IgD-negative memory B cell (primary cell): ENCODE data around the gene PTPRJ. TPM values are rescaled to one million over a fixed set of nuclear protein-coding genes. Genes with fewer than 3 reads are reported as not detected.

Source experiments
- H3K27ac Mint-ChIP-seq, 3 donors: one replicate each; pipeline ENCODE4 v1.8.0; 2020 to 2022; ENCODE audit warnings: mild to moderate bottlenecking in 3 of 3, mixed read lengths in 3 of 3, moderate library complexity in 1 of 3
- H3K27me3 Mint-ChIP-seq: one replicate; pipeline ENCODE4 v1.8.0; 2021; ENCODE audit warnings: mixed read lengths
- H3K36me3 Mint-ChIP-seq: one replicate; pipeline ENCODE4 v1.8.0; 2020; ENCODE audit warnings: mild to moderate bottlenecking, mixed read lengths
- H3K4me1 Mint-ChIP-seq, 3 donors: one replicate each; pipeline ENCODE4 v1.8.0; 2020 to 2022; ENCODE audit warnings: mixed read lengths in 3 of 3, mild to moderate bottlenecking in 1 of 3
- H3K4me3 Mint-ChIP-seq, 4 donors: one replicate each; pipeline ENCODE4 v1.8.0; 2020 to 2022; ENCODE audit warnings: mild to moderate bottlenecking in 4 of 4, mixed read lengths in 4 of 4, moderate library complexity in 3 of 4
- H3K9me3 Mint-ChIP-seq, 3 donors: one replicate each; pipeline ENCODE4 v1.8.0; 2020 to 2021; ENCODE audit warnings: mixed read lengths in 3 of 3, mild to moderate bottlenecking in 1 of 3
- polyA plus RNA-seq: library from polyadenylated mRNA; unstranded; fragments of 300-500 nt; fragmentation: Illumina TruSeq; gene quantifications from one replicate; pipeline ENCODE4 v1.2.3, GENCODE V29; 2021

The PTPRJ gene
- polyA plus RNA-seq, 1 donor from 2014 or later, result 8.1 TPM

DNA sequence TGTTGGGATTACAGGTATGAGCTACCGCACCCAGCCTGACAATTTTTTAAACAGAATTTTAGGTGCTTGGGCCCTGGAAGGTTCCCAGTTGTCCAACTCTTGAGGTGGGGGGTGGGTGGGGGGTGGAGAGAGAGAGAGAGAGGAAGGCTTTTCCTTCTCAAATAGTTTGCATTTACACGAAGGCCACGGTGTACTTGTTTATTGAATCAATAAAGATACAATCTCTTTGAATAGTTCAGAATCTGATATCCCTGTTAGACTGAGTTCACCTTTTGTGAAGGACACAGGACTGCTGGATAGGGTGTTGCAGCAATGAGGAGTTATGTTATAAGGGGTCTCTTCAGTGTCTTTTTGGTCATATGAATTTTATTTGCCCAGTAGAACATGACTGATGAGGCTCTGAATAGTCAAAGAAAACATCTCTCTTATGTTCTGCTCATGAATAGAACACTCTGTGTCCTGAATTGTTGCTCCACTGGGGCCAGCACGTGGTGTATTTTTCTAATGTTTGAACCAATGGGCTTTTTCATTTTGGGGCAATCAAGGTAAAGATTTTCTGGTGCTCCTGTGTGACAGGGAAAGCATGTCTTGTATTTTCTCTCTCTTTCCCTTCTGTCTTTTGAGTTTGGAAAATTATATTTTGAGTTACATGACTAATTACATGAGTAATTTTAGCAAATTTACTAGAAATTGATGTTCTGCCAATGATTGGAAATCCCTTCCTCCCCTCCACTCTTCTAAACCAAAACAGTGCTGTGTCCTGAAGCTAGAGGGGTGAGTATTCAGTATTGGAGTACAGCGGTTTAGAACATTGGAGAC, 61.7 kb downstream of the PTPRJ start:
- no peaks in the 10 kb centered on the region for H3K9me3 Mint-ChIP-seq
- peaks cover 1% of the 10 kb centered on the region for H3K27me3 Mint-ChIP-seq
- H3K4me1 Mint-ChIP-seq, result peaks cover 28 to 36% (median 33%) of the 10 kb centered on the region in 3 donors
- no peak overlapping the region for H3K27ac Mint-ChIP-seq
- H3K36me3 Mint-ChIP-seq, result peaks cover 2% of the 10 kb centered on the region
- H3K4me3 Mint-ChIP-seq, result no peak overlapping the region

DNA sequence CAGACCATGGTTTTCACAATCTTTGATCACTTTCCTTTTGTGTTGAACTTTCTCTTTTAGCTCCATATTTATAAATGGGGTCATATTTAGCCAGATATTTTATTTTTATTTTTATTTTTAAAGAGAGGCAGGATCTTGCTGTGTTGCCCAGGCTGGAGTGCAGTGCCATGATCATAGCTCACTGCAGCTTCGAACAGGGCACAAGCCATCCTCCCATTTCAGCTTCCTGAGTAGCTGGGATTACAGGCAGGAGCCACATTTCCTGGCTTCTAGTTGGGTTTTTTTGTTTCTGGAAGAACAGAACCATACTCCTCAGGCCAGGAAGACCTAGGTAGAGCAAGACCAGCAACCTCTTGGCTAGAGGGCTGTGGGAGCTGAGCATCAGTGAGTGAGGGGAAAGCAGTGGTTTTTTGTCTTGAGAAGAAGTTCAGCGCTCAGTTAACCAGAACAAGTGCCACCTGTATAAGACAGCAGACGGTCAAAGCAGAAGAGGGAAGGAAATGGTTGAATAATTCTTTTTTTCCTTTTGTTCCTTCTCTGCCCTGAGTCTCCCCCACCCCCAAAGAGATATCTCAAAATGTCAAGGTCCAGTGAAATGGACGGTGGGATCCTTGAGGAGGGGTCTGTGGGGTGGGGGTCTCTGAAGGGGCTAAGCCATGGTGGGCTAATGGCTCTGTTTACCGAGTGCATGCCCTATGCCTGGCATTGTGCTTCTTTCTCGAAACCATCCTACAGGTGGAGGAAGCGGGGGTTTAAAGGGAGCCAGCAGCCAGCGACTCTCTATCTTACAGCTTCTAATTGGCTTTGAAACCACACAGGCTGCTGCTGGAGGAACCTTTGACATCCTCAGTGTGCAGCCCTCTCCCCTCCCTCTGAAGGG, 63.0 kb downstream of the PTPRJ start:
- Mint-ChIP-seq H3K4me1 (peaks cover 21 to 33% (median 30%) of the 10 kb centered on the region in 3 donors), H3K4me3 (peak overlapping the region in 2 of 4 donors; percentile 67 to 75), H3K27ac (peak overlapping the region; percentile 46 to 94 (median 85)), H3K27me3 (no peaks in the 10 kb centered on the region), H3K36me3 (peaks cover 6% of the 10 kb centered on the region), H3K9me3 (no peaks in the 10 kb centered on the region)

DNA sequence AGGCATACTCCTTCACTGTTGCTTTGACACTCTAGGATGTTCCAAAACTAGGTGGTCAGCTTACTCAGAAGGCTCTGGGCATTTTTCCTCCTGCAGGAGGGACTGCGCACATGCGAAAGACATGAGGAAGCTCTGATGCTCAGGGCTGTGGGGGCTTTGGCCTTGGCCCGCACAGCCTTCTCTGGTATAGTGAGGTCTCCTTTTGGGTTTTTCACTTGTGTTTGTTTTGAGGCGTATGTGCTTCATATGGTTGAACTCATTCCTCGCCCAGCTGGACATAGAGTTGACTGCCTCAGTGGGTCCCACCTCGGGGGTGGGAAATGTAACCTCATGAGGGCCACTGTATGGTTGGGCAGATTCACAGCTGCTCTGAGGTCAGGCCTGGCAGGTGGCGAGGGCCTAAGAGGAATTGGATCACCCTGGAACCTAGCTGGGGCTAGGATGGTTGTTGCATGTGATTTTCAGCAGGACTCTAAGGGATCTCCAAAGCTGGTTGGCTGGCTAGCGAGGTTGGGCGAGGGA, 63.7 kb downstream of the PTPRJ start:
- peaks cover 20 to 32% (median 30%) of the 10 kb centered on the region in 3 donors for H3K4me1 Mint-ChIP-seq
- peak overlapping the region in 2 of 4 donors; percentile 67 to 75 for H3K4me3 Mint-ChIP-seq
- H3K36me3 Mint-ChIP-seq, result peaks cover 6% of the 10 kb centered on the region
- peak overlapping the region in 2 of 3 donors; percentile 46 to 85 for H3K27ac Mint-ChIP-seq
- H3K27me3 Mint-ChIP-seq, result no peaks in the 10 kb centered on the region
- no peaks in the 10 kb centered on the region for H3K9me3 Mint-ChIP-seq

GRCh38 chr11:48044577-48044976, 64.2 kb downstream of the PTPRJ start:
- H3K27ac Mint-ChIP-seq, result peak overlapping the region; percentile 46 to 85 (median 77)
- H3K4me1 Mint-ChIP-seq, result peaks cover 20 to 31% (median 30%) of the 10 kb centered on the region in 3 donors
- H3K27me3 Mint-ChIP-seq, result no peaks in the 10 kb centered on the region
- no peaks in the 10 kb centered on the region for H3K9me3 Mint-ChIP-seq
- peak overlapping the region in 2 of 4 donors; percentile 34 to 85 for H3K4me3 Mint-ChIP-seq
- peaks cover 6% of the 10 kb centered on the region for H3K36me3 Mint-ChIP-seq

GRCh38 chr11:48045536-48045935, 65.2 kb downstream of the PTPRJ start:
- Mint-ChIP-seq H3K27me3 (no peaks in the 10 kb centered on the region), H3K36me3 (peaks cover 6% of the 10 kb centered on the region), H3K27ac (no peak overlapping the region), H3K9me3 (no peaks in the 10 kb centered on the region), H3K4me3 (no peak overlapping the region), H3K4me1 (peaks cover 23 to 35% (median 34%) of the 10 kb centered on the region in 3 donors)

- peak overlapping the region in 1 of 3 donors; percentile 77 for H3K27ac Mint-ChIP-seq
- H3K27me3 Mint-ChIP-seq, result no peaks in the 10 kb centered on the region
- peaks cover 28 to 41% (median 41%) of the 10 kb centered on the region in 3 donors for H3K4me1 Mint-ChIP-seq
- peaks cover 6% of the 10 kb centered on the region for H3K36me3 Mint-ChIP-seq
- no peak overlapping the region for H3K4me3 Mint-ChIP-seq
- H3K9me3 Mint-ChIP-seq, result no peaks in the 10 kb centered on the region
Measured at GRCh38 chr11:48047616-48048015, 67.3 kb downstream of the PTPRJ start.

DNA sequence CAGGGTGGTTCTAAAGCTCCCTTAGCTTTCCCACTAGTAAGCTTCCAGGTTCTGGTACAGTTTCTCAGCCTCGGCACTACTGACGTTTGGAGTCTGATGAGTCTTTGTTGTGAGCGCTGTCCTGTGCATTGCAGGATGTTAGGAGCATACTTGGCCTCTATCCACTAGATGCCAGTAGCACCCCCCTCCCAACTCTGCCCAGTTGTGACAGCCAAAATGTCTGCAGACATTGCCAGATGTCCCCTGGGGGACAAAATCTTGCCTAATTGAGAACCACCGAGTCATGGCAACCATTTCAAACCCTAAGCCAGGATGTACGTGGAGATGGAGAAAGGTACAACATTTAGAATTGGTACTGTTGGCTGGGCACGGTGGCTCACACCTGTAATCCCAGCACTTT, 68.7 kb downstream of the PTPRJ start:
- H3K36me3 Mint-ChIP-seq, result peaks cover 6% of the 10 kb centered on the region
- H3K27ac Mint-ChIP-seq, result no peak overlapping the region
- H3K27me3 Mint-ChIP-seq, result no peaks in the 10 kb centered on the region
- H3K9me3 Mint-ChIP-seq, result no peaks in the 10 kb centered on the region
- peaks cover 22 to 30% (median 28%) of the 10 kb centered on the region in 3 donors for H3K4me1 Mint-ChIP-seq
- no peak overlapping the region for H3K4me3 Mint-ChIP-seq

GRCh38 chr11:48050304-48050703, 69.9 kb downstream of the PTPRJ start:
- Mint-ChIP-seq H3K27ac (peak overlapping the region in 1 of 3 donors; percentile 67), H3K4me3 (peak overlapping the region in 1 of 4 donors; percentile 80), H3K36me3 (peaks cover 7% of the 10 kb centered on the region), H3K9me3 (no peaks in the 10 kb centered on the region), H3K4me1 (peaks cover 21 to 31% (median 29%) of the 10 kb centered on the region in 3 donors), H3K27me3 (peaks cover 5% of the 10 kb centered on the region)

DNA sequence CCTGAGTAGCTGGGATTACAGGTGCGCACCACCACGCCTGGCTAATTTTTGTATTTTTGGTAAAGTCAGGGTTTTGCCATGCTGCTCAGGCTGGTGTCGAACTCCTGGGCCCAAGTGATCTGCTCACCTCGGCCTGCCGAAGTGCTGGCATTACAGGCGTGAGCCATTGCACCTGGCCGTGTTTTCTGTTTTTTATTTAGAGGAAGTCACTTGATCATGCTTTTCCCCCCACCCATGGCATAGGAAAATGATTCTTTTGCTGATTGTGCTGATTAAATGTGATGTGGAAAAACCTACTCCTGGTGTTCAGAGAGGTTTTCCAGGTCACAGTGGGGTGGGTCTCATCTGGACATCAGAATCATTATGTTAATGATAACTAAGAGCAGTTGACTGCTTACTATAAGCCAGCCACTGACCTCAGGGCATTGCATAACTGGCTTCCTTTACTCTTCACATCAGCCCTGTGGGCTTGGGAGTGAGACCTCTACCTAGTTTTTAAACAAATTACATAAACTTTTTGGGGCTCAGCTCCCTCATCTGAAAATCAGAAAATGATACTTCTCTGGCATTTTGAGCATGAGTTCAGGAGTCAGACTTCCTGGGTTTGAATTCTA, 71.0 kb downstream of the PTPRJ start:
- no peaks in the 10 kb centered on the region for H3K9me3 Mint-ChIP-seq
- peaks cover 9% of the 10 kb centered on the region for H3K27me3 Mint-ChIP-seq
- H3K27ac Mint-ChIP-seq, result peak overlapping the region; percentile 20 to 67 (median 39)
- peaks cover 30 to 40% (median 39%) of the 10 kb centered on the region in 3 donors for H3K4me1 Mint-ChIP-seq
- peak overlapping the region in 1 of 4 donors; percentile 74 for H3K4me3 Mint-ChIP-seq
- peaks cover 8% of the 10 kb centered on the region for H3K36me3 Mint-ChIP-seq

- H3K4me1 Mint-ChIP-seq, result peaks cover 34 to 46% (median 45%) of the 10 kb centered on the region in 3 donors
- H3K36me3 Mint-ChIP-seq, result peaks cover 6% of the 10 kb centered on the region
- peak overlapping the region in 1 of 3 donors; percentile 78 for H3K27ac Mint-ChIP-seq
- H3K9me3 Mint-ChIP-seq, result no peaks in the 10 kb centered on the region
- H3K27me3 Mint-ChIP-seq, result peaks cover 9% of the 10 kb centered on the region
- peak overlapping the region in 2 of 4 donors; percentile 21 to 54 for H3K4me3 Mint-ChIP-seq
Measured at GRCh38 chr11:48052183-48053044, 72.1 kb downstream of the PTPRJ start.

- no peaks in the 10 kb centered on the region for H3K9me3 Mint-ChIP-seq
- H3K27ac Mint-ChIP-seq, result peak overlapping the region in 1 of 3 donors; percentile 89
- peaks cover 39 to 58% (median 47%) of the 10 kb centered on the region in 3 donors for H3K4me1 Mint-ChIP-seq
- peaks cover 11% of the 10 kb centered on the region for H3K27me3 Mint-ChIP-seq
- no peak overlapping the region for H3K4me3 Mint-ChIP-seq
- peaks cover 2% of the 10 kb centered on the region for H3K36me3 Mint-ChIP-seq
Measured at GRCh38 chr11:48054994-48055291, 74.6 kb downstream of the PTPRJ start.

DNA sequence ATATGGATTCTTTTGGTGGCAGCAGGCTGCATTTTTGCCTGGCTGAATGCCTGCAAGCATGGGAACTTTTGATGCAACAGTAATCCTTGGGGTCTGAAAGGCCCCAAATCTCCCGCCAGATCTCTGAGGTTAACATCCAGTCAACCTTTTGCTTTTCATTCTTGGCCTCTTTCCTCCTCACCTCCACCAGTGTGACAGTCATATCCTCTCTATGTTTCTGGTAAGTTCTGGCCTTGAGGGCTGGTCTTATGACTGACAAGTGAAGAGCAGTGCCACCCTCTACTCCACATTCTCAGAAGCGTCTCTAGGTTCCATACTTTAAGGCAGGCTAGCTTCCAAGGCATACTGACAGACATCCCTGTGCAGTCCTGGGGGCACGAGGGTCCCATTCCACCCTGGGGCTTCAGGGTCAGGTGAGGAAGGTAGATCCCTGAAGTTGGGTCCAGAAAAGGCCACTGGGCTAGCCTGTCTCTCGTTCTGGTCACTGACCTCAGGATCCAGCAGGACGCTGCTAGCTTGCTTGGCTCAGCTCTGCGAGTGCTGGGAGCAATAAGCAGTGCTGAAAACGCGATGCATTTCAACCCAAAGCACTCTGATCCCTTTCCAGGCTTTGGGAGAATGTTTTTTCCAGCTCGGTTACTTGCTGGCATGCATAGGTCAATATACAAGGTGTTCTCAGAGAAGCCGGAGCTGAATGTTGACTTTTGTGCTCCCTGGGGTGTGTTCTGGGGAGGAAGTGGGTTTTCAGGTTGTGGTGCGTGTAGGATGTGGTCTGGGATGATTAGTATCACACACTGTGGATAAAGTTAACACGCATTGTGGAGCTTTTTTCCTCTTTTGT, 75.2 kb downstream of the PTPRJ start:
- Mint-ChIP-seq H3K36me3 (peaks cover 2% of the 10 kb centered on the region), H3K27me3 (peaks cover 11% of the 10 kb centered on the region), H3K4me1 (peaks cover 36 to 59% (median 43%) of the 10 kb centered on the region in 3 donors), H3K27ac (peak overlapping the region in 2 of 3 donors; percentile 8 to 41), H3K9me3 (no peaks in the 10 kb centered on the region), H3K4me3 (peak overlapping the region in 2 of 4 donors; percentile 69 to 70)
